Uterus (tissue), 4 donors: ENCODE data around the gene SPOCD1. TPM values are rescaled to one million over a fixed set of nuclear protein-coding genes. Genes with fewer than 3 reads are reported as not detected.

Source experiments
- DNase-seq, 2 donors: peaks; one replicate each; pipeline ENCODE4 v3.0.0-alpha.2; 2019 to 2020
- H3K27ac ChIP-seq, 2 donors: fragments of 200-600 bp; sonication (generic); 1 replicate in 1 of 2; 2 replicates in 1 of 2; pipeline ENCODE4 v1.5.1; 2016 to 2018
- H3K27me3 ChIP-seq, 2 donors: fragments of 200-600 bp; sonication (generic); one replicate each; pipeline ENCODE4 v1.5.1; 2018 to 2019; ENCODE audit warnings: control low read depth in 1 of 2
- H3K36me3 ChIP-seq, 2 donors: fragments of 200-600 bp; sonication (generic); one replicate each; pipeline ENCODE4 v1.5.1; 2019; ENCODE audit warnings: control low read depth in 1 of 2
- H3K4me1 ChIP-seq, 2 donors: fragments of 200-600 bp; sonication (generic); one replicate each; pipeline ENCODE4 v1.5.1; 2018 to 2019; ENCODE audit warnings: control low read depth in 1 of 2
- H3K4me3 ChIP-seq, 2 donors: fragments of 200-600 bp; sonication (generic); 1 replicate in 1 of 2; 2 replicates in 1 of 2; pipeline ENCODE4 v1.5.1; 2018 to 2019; ENCODE audit warnings: mild to moderate bottlenecking in 1 of 2
- H3K9me3 ChIP-seq, 2 donors: fragments of 200-600 bp; sonication (generic); one replicate each; pipeline ENCODE4 v1.5.1; 2019; ENCODE audit warnings: control low read depth in 1 of 2
- POLR2A ChIP-seq, 2 donors: fragments of 450-650 bp; IDR thresholded peaks; one replicate each; pipeline ENCODE4 v1.6.1; 2016; ENCODE audit warnings: antibody characterized with exemption in 2 of 2, mild to moderate bottlenecking in 1 of 2, moderate library complexity in 1 of 2
- intact Hi-C: fragments of 100-400 bp; cut with DNase I; formaldehyde crosslinking; loops from one replicate; pipeline ENCODE4 v1.15.1; 2023; ENCODE audit warnings: low total_unique reads
- total RNA-seq, 4 donors: library from RNA; depleted of rRNA in 3 of 4; stranded (reverse); fragments of >200 nt in 3 of 4; gene quantifications; one replicate each; pipeline versions ENCODE4 v1.1.0 to v1.2.4, GENCODE V29; 2014 to 2023
- TF ChIP-seq, protein P1 (sequence below), 4 experiments: fragments of 200-600 bp in 2 of 4; fragments of 450-650 bp in 2 of 4; sonication (generic) in 2 of 4; IDR thresholded peaks; one replicate each; pipeline ENCODE4 v1.5.1; 2016 to 2019; ENCODE audit warnings: antibody characterized with exemption in 4 of 4, mild to moderate bottlenecking in 2 of 4, moderate library complexity in 1 of 4
- donor health status: DM: yes; HTN: yes; CAD: no.

The SPOCD1 gene
- total RNA-seq, 4 donors from 2014 or later = 1.2 to 1.5 TPM; not detected in 2

DNA sequence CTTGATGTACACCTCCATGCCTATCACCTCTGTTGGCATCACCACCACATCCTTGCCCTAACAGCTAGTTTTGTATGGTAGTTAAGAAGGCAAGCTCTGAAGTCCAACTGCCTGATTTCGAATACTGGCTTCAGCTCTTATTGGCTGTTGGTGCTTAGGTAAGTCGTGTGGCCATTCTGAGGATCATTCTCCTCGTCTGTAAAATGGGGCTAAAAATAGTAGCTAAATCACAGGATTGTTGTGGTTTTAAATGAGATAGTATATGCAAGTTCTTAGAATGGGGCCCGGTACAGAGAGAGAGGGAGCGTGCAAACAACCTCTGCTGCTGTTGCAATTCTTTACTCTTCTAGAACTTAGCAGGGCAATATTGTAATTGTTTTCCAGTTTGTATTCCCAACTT, 20.8 kb upstream of the SPOCD1 start:
- TF ChIP-seq, protein P1, sequence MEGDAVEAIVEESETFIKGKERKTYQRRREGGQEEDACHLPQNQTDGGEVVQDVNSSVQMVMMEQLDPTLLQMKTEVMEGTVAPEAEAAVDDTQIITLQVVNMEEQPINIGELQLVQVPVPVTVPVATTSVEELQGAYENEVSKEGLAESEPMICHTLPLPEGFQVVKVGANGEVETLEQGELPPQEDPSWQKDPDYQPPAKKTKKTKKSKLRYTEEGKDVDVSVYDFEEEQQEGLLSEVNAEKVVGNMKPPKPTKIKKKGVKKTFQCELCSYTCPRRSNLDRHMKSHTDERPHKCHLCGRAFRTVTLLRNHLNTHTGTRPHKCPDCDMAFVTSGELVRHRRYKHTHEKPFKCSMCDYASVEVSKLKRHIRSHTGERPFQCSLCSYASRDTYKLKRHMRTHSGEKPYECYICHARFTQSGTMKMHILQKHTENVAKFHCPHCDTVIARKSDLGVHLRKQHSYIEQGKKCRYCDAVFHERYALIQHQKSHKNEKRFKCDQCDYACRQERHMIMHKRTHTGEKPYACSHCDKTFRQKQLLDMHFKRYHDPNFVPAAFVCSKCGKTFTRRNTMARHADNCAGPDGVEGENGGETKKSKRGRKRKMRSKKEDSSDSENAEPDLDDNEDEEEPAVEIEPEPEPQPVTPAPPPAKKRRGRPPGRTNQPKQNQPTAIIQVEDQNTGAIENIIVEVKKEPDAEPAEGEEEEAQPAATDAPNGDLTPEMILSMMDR (IDR thresholded peaks at IDR 0.05) = no peak
- no peak for TF ChIP-seq POLR2A (IDR thresholded peaks at IDR 0.05)
- intact Hi-C loops = no loop called here

GRCh38 chr1:31835415-31835814, 19.6 kb upstream of the SPOCD1 start:
- DNase-seq = no peak
- no peaks in the 10 kb centered on the region for H3K9me3 ChIP-seq
- no peaks in the 10 kb centered on the region for H3K27me3 ChIP-seq
- no peak for TF ChIP-seq POLR2A (IDR thresholded peaks at IDR 0.05)
- TF ChIP-seq, protein P1 (IDR thresholded peaks at IDR 0.05) = no peak
- intact Hi-C loops = no loop called here
- no peaks in the 10 kb centered on the region for H3K4me1 ChIP-seq
- no peak overlapping the region for H3K4me3 ChIP-seq
- no peak overlapping the region for H3K27ac ChIP-seq
- no peaks in the 10 kb centered on the region for H3K36me3 ChIP-seq

More for the DNA sequence above, 20.8 kb upstream of the SPOCD1 start:
- H3K36me3 ChIP-seq = no peaks in the 10 kb centered on the region
- H3K4me1 ChIP-seq = no peaks in the 10 kb centered on the region
- no peak overlapping the region for H3K27ac ChIP-seq
- H3K4me3 ChIP-seq = no peak overlapping the region
- no peaks in the 10 kb centered on the region for H3K9me3 ChIP-seq
- H3K27me3 ChIP-seq = no peaks in the 10 kb centered on the region
- DNase-seq = no peak

DNA sequence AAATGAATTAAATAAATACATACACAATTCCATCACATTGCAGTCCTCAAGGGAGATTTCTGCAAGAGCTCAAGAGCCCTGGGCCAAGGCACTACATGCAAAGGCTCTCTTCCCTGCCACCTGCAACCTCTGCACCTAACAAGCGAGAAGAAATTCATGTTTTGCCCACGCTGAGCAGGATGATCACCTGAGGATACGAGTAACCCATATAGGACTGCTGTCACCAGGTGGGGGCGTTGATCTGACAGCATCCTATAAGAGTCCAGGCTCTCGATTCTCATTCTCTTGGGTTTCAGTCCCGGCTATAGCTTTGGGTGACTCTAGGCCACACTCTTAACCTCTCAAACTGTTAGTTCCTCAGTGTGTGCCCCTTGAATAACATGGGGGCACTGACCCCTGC, 18.7 kb upstream of the SPOCD1 start:
- intact Hi-C loops = no loop called here
- no peaks in the 10 kb centered on the region for H3K9me3 ChIP-seq
- no peaks in the 10 kb centered on the region for H3K27me3 ChIP-seq

DNA sequence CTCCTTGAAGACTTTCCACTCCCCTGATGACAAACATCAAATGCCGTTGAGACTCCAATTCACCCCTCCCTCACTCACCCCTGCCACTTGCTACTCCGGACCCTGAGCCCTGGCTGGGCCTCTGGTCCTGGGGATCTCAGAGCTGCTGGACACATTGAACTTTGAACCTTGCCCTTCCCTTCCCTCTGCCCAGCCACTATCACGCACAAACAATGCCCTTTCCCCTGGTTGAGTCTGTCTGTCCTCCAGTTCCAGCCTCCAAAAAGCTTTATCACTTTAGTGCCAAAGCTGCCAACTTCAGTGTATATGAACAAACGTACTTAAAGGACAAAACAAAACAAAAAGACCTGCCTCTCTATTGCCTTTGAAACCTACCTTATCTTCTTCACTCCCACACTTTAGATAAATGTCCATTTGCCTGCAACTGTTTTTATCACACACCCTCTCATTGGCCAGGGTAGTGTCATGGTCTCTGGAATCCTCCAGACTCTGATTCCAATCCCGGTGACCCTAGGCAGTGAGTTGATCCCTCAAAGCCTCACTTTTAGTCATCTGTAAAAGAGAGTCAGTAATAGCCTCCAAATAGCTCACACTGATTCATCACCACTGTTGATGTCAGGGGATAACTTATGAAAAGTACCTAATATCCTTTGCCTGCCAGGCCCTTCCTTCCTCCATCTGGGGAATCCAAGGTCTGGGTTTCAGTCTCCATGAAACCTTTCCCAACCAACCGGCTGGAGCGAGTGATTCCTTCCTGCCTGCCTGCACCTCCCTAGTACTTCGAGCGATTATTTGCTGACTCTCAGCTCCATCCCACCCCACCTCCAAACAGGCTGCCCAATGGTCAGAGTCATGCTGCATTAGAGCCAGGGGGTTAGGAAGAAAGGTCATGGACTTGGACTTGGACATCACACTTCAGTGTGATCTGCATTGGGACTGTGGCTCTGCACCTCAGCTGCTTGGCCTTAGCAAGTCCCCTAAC, 15.9 kb upstream of the SPOCD1 start:
- intact Hi-C loops = no loop called here
- TF ChIP-seq, protein P1 (IDR thresholded peaks at IDR 0.05) = no peak
- TF ChIP-seq POLR2A (IDR thresholded peaks at IDR 0.05) = no peak

More for the DNA sequence above, 18.7 kb upstream of the SPOCD1 start:
- no peak overlapping the region for H3K27ac ChIP-seq
- no peaks in the 10 kb centered on the region for H3K36me3 ChIP-seq
- no peaks in the 10 kb centered on the region for H3K4me1 ChIP-seq
- no peak overlapping the region for H3K4me3 ChIP-seq
- DNase-seq = no peak
- no peak for TF ChIP-seq POLR2A (IDR thresholded peaks at IDR 0.05)
- TF ChIP-seq, protein P1 (IDR thresholded peaks at IDR 0.05) = no peak

DNA sequence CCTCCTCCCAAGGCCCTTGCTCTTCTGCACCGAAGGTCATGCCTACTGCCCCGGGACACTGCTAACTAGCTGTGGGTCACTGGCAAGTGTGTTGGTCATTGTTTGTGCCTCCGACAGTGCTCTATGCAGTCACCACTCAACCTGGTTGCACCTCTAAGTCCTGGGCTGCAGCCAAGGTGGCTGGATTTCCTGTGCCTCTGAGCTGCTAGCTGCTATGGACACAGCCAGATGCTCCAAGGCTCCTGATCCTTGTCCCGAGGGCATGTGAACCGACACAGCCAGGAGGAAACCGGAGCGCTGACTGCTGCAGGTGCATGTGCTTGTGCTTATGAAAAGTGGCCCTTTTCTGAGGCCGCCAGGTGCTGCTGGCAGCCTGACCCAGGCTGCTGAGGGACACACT, 14.7 kb upstream of the SPOCD1 start:
- intact Hi-C loops = no loop called here
- Histone ChIP-seq H3K4me3 (no peak overlapping the region), H3K4me1 (no peaks in the 10 kb centered on the region), H3K36me3 (no peaks in the 10 kb centered on the region), H3K27ac (no peak overlapping the region), H3K27me3 (no peaks in the 10 kb centered on the region), H3K9me3 (no peaks in the 10 kb centered on the region)
- TF ChIP-seq, protein P1 (IDR thresholded peaks at IDR 0.05) = no peak
- no peak for TF ChIP-seq POLR2A (IDR thresholded peaks at IDR 0.05)
- DNase-seq = no peak

More for the DNA sequence above, 15.9 kb upstream of the SPOCD1 start:
- Histone ChIP-seq H3K4me1 (no peaks in the 10 kb centered on the region), H3K27me3 (no peaks in the 10 kb centered on the region), H3K27ac (no peak overlapping the region), H3K9me3 (no peaks in the 10 kb centered on the region), H3K36me3 (no peaks in the 10 kb centered on the region), H3K4me3 (no peak overlapping the region)
- DNase-seq = no peak
